Neural crest cell (in vitro differentiated cells): ENCODE data around the gene TBC1D25. TPM values are rescaled to one million over a fixed set of nuclear protein-coding genes. Genes with fewer than 3 reads are reported as not detected.

Experiments
- DNase-seq: peaks from one replicate; pipeline ENCODE4 v3.0.0; 2021; ENCODE audit warnings: low read depth, mixed read lengths, low spot score
- H3K27ac Mint-ChIP-seq: one replicate; pipeline ENCODE4 v1.8.0; 2021; ENCODE audit warnings: mild to moderate bottlenecking, mixed read lengths; ENCODE audit not compliant: unreplicated experiment
- H3K27me3 Mint-ChIP-seq: 2 replicates; pipeline ENCODE4 v1.8.0; 2021; ENCODE audit warnings: low read depth, mild to moderate bottlenecking, mixed read lengths
- H3K36me3 Mint-ChIP-seq: 2 replicates; pipeline ENCODE4 v1.8.0; 2021; ENCODE audit warnings: low read depth, mild to moderate bottlenecking, mixed read lengths
- H3K4me1 Mint-ChIP-seq: 2 replicates; pipeline ENCODE4 v1.8.0; 2021; ENCODE audit warnings: mixed read lengths
- H3K4me3 Mint-ChIP-seq: one replicate; pipeline ENCODE4 v1.8.0; 2021; ENCODE audit warnings: mild to moderate bottlenecking, mixed read lengths
- H3K9me3 Mint-ChIP-seq: 2 replicates; pipeline ENCODE4 v1.8.0; 2021; ENCODE audit warnings: mixed read lengths
- CTCF ChIP-seq: fragments of 200-600 bp; sonication (generic); conservative IDR thresholded peaks from 2 replicates; pipeline ENCODE4 v1.5.0; 2021; ENCODE audit warnings: antibody characterized with exemption, mild to moderate bottlenecking
- long read RNA-seq: library from polyadenylated mRNA; unstranded; transcript quantifications from one replicate; pipeline ENCODE4 v2.0.0, GENCODE V29; 2020
- total RNA-seq: library from RNA; stranded (reverse); gene quantifications from 2 replicates; pipeline ENCODE4 v1.2.1, GENCODE V29; 2021

Gene TBC1D25, protein sequence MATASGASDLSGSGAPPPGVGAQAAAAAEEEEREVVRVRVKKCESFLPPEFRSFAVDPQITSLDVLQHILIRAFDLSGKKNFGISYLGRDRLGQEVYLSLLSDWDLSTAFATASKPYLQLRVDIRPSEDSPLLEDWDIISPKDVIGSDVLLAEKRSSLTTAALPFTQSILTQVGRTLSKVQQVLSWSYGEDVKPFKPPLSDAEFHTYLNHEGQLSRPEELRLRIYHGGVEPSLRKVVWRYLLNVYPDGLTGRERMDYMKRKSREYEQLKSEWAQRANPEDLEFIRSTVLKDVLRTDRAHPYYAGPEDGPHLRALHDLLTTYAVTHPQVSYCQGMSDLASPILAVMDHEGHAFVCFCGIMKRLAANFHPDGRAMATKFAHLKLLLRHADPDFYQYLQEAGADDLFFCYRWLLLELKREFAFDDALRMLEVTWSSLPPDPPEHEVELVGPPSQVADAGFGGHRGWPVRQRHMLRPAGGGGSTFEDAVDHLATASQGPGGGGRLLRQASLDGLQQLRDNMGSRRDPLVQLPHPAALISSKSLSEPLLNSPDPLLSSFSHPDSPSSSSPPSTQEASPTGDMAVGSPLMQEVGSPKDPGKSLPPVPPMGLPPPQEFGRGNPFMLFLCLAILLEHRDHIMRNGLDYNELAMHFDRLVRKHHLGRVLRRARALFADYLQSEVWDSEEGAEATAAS
- total RNA-seq = 9.1 and 12.0 TPM in 2 replicates
- long read RNA-seq = 0 reads

DNA sequence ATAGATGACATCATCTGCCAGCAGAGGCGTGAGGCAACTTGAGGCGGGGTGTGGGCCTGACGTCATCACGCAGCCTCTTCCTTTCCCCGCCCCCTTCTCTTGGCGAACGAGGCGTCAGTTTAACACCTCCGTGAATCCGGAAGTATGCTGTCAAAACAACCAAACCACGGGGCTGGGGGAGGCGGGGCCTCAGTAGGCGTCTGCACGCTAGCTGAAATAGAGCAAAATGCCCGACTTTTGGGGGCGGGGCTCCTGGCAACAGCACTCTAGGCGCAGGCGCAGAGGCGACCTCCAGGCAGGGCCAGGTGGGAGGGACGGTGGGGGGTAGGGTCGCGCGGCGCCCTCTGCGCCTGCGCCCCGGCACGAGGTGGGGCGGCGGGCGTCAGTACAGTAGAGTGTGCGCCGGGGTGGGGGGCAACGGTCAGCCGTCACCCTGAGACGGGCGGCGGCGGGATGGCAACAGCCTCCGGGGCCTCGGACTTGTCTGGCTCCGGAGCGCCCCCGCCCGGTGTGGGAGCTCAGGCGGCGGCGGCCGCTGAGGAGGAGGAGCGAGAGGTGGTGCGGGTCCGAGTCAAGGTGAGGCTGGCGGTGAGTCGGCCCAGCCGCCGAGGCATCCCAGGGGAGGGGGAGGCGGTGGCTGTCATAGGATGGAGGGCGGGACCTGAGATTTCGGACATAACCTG, at the start of gene TBC1D25:
TSS of gene TBC1D25 (plus strand) at position 370 of the 683 bp plus-strand sequence. CDS start at position 454, 84 bp downstream.
- H3K36me3 Mint-ChIP-seq = peaks cover 3% of the 10 kb centered on the region
- peak within 1 kb of the TSS; percentile 88 for H3K27ac Mint-ChIP-seq
- H3K4me3 Mint-ChIP-seq = peak within 1 kb of the TSS; percentile 93
- peaks cover 7% of the 10 kb centered on the region for H3K4me1 Mint-ChIP-seq
- H3K27me3 Mint-ChIP-seq = no peaks in the 10 kb centered on the region
- DNase-seq = peak; percentile 85
- H3K9me3 Mint-ChIP-seq = peaks cover under 1% of the 10 kb centered on the region
- TF ChIP-seq CTCF = peak; percentile 55

GRCh38 chrX:48489892-48490291, 49.6 kb upstream of the TBC1D25 start:
- no peak for DNase-seq
- no peak for TF ChIP-seq CTCF
- Mint-ChIP-seq H3K27me3 (no peaks in the 10 kb centered on the region), H3K4me1 (peaks cover 3% of the 10 kb centered on the region), H3K4me3 (no peak overlapping the region), H3K36me3 (no peaks in the 10 kb centered on the region), H3K9me3 (no peaks in the 10 kb centered on the region), H3K27ac (no peak overlapping the region)

DNA sequence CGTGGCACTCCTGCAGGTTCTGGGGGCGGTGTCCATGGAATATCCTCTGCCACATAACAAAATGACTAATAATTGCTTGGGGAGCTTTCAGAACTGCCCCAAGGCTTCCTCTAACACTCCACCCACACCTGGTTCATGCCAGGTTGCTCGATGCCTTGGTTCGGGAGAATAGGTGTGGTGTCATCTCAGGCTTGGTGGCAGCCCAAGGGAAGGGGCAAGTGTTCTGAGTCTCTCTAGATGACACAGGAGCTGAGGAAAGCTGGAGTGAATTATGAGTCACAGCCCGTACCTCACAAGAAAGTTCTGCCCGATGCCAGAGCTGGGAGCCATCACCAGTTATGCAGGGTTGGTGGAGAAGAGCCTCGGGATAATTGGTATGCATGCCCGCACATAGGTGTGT, 48.9 kb upstream of the TBC1D25 start:
- Mint-ChIP-seq H3K9me3 (no peaks in the 10 kb centered on the region), H3K36me3 (no peaks in the 10 kb centered on the region), H3K27me3 (no peaks in the 10 kb centered on the region), H3K4me1 (peaks cover 3% of the 10 kb centered on the region), H3K4me3 (no peak overlapping the region), H3K27ac (no peak overlapping the region)
- DNase-seq = no peak
- TF ChIP-seq CTCF = no peak

DNA sequence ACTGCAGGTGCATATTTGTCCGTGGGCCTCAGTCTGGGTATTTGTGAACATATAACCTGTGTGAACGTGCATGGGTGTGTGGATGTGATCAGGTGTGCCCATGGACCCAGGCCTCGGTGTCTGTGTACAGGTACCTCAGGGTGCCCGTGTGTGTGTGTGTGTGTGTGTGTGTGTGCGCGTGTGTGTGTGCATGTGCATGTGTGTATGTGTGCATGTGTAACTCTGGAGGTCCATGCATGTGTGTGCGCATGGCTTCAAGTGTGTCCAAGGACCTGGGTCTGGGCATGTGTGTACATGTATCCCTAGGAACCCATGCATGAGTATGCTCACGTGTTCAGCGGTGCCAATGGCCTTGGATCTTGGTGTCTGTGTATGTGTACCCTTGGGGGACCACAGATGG, 47.7 kb upstream of the TBC1D25 start:
- no peak overlapping the region for H3K4me3 Mint-ChIP-seq
- no peak for DNase-seq
- TF ChIP-seq CTCF = no peak
- no peak overlapping the region for H3K27ac Mint-ChIP-seq
- H3K36me3 Mint-ChIP-seq = no peaks in the 10 kb centered on the region
- H3K9me3 Mint-ChIP-seq = no peaks in the 10 kb centered on the region
- peaks cover 3% of the 10 kb centered on the region for H3K4me1 Mint-ChIP-seq
- no peaks in the 10 kb centered on the region for H3K27me3 Mint-ChIP-seq

DNA sequence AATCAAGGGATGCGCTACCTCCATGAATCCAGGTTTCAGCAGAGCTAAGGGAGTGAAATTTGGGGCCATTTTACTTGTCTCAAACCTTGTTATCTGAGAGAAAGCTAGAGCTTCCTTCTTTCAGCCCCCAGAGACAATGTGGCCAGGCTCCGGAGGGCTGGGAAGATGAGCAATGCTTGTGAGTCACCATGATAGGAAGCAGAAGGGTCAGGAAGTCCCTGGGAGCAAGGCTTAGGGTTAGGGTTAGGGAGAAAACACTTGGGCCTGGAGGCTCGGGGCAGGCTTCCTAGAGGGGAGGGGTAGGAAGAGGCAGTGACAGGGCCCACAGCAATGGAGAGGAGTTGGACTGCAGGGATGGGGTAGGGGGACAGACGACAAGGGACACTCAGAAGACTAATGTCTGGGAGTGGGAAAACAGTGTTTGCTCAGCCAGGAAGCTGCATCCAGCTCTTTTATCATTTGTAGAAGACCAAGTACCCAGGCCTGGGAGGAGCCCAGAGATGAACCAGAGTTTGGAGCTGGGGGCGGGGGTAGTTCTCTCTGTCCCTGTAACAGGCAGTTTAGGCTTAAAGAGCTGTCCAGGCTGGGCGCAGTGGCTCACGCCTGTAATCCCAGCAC, 47.1 kb upstream of the TBC1D25 start:
- H3K9me3 Mint-ChIP-seq = no peaks in the 10 kb centered on the region

More for the DNA sequence above, 47.1 kb upstream of the TBC1D25 start:
- H3K27ac Mint-ChIP-seq = no peak overlapping the region
- no peak overlapping the region for H3K4me3 Mint-ChIP-seq
- H3K4me1 Mint-ChIP-seq = peaks cover 3% of the 10 kb centered on the region
- H3K27me3 Mint-ChIP-seq = no peaks in the 10 kb centered on the region
- TF ChIP-seq CTCF = no peak
- no peaks in the 10 kb centered on the region for H3K36me3 Mint-ChIP-seq
- DNase-seq = no peak
